SK-N-SH (cell line): ENCODE results near the gene HTR6. TPM values are rescaled to one million over a fixed set of nuclear protein-coding genes. Genes with fewer than 3 reads are reported as not detected.
"Not testable (repeated sequence)": the region's sequence is repeated elsewhere in the genome, so short reads cannot be mapped to it uniquely, and the experiment has no call there.

Experiments
- CTCF ChIA-PET: fragments of 300-600, 350-600 bp; formaldehyde crosslinking; extraction: SDS; loops from one replicate; lab custom pipeline; 2021; lab: Yijun Ruan, JAX
- POLR2A ChIA-PET: fragments of 350-600 bp; sonication (Branson Sonifier 250); formaldehyde crosslinking; extraction: SDS; loops from one replicate; lab custom pipeline; 2020; ENCODE audit warnings: antibody characterized with exemption, inconsistent platforms; lab: Yijun Ruan, JAX
- DNase-seq: peaks from one replicate; pipeline ENCODE4 v3.0.0; 2012
- H2AFZ ChIP-seq: fragments of 200-600 bp; sonication (generic); 2 replicates; pipeline ENCODE4 v1.8.1; 2016; ENCODE audit warnings: antibody characterized with exemption, mild to moderate bottlenecking, low read depth
- H3F3A ChIP-seq: fragments of 200-600 bp; sonication (generic); replicated peaks from 2 replicates; pipeline ENCODE3; 2016; ENCODE audit warnings: antibody characterized with exemption, mild to moderate bottlenecking; ENCODE audit not compliant: insufficient read depth
- H3K27ac ChIP-seq, 2 experiments: fragments of 200-500 bp in 1 of 2; fragments of 200-600 bp in 1 of 2; sonication (Bioruptor generic) in 1 of 2; sonication (generic), shearing (Covaris generic) in 1 of 2; 2 replicates each; pipeline versions ENCODE4 v1.5.1 to v1.6.1; 2014 to 2016; ENCODE audit warnings: low read depth in 2 of 2, inconsistent platforms in 1 of 2, low read length in 1 of 2, mild to moderate bottlenecking in 1 of 2, mixed read lengths in 1 of 2
- H3K27me3 ChIP-seq: fragments of 200-600 bp; sonication (generic), shearing (Covaris generic); 2 replicates; pipeline ENCODE4 v1.6.1; 2016; ENCODE audit warnings: mixed run types; ENCODE audit not compliant: insufficient read depth
- H3K36me3 ChIP-seq, 2 experiments: fragments of 200-500 bp in 1 of 2; fragments of 200-600 bp in 1 of 2; sonication (Bioruptor generic) in 1 of 2; sonication (generic) in 1 of 2; replicated peaks in 1 of 2; 2 replicates each; pipeline versions ENCODE3 to v1.5.1; 2014 to 2016; ENCODE audit warnings: low read length in 1 of 2, mild to moderate bottlenecking in 1 of 2; ENCODE audit not compliant: insufficient read depth in 2 of 2, control insufficient read depth in 1 of 2
- H3K4me1 ChIP-seq, 2 experiments: fragments of 200-500 bp in 1 of 2; fragments of 200-600 bp in 1 of 2; sonication (Bioruptor generic) in 1 of 2; sonication (generic), shearing (Covaris generic) in 1 of 2; 2 replicates each; pipeline versions ENCODE4 v1.5.1 to v1.6.1; 2014 to 2016; ENCODE audit warnings: low read depth in 1 of 2, low read length in 1 of 2, mixed run types in 1 of 2; ENCODE audit not compliant: insufficient read depth in 2 of 2, control insufficient read depth in 1 of 2
- H3K4me2 ChIP-seq: fragments of 200-600 bp; sonication (generic), shearing (Covaris generic); 2 replicates; pipeline ENCODE4 v1.6.1; 2017; ENCODE audit warnings: mixed run types
- H3K4me3 ChIP-seq, 2 experiments: fragments of 200-500 bp in 1 of 2; fragments of 200-600 bp in 1 of 2; sonication (Bioruptor generic) in 1 of 2; sonication (generic), shearing (Covaris generic) in 1 of 2; 2 replicates each; pipeline versions ENCODE4 v1.5.1 to v1.8.1; 2014 to 2016; ENCODE audit warnings: low read depth in 2 of 2, inconsistent platforms in 1 of 2, low read length in 1 of 2, mild to moderate bottlenecking in 1 of 2, mixed read lengths in 1 of 2, moderate library complexity in 1 of 2
- H3K79me2 ChIP-seq: fragments of 200-600 bp; sonication (generic); 2 replicates; pipeline ENCODE4 v1.8.1; 2017; ENCODE audit warnings: mild to moderate bottlenecking; ENCODE audit not compliant: insufficient read depth
- H3K9ac ChIP-seq: fragments of 200-600 bp; sonication (generic); 2 replicates; pipeline ENCODE4 v1.6.1; 2017; ENCODE audit warnings: mixed run types
- H3K9me2 ChIP-seq: fragments of 200-600 bp; sonication (generic); 2 replicates; pipeline ENCODE4 v1.6.1; 2017; ENCODE audit warnings: mixed run types
- H3K9me3 ChIP-seq: fragments of 200-600 bp; sonication (generic); 2 replicates; pipeline ENCODE4 v1.6.1; 2017; ENCODE audit warnings: mixed run types, mild to moderate bottlenecking, moderate library complexity
- H4K20me1 ChIP-seq: fragments of 200-600 bp; sonication (generic); 2 replicates; pipeline ENCODE4 v1.6.1; 2017; ENCODE audit warnings: mild to moderate bottlenecking, mixed run types; ENCODE audit not compliant: insufficient read depth
- CHD2 ChIP-seq: fragments of 150-350 bp; IDR thresholded peaks from 2 replicates; pipeline ENCODE4 v1.6.1; 2018; ENCODE audit warnings: low read length; ENCODE audit not compliant: partially characterized antibody
- EP300 ChIP-seq, 2 experiments: IDR thresholded peaks; 2 replicates each; pipeline versions ENCODE4 v1.4.0 to v1.6.1; 2012; ENCODE audit warnings: borderline replicate concordance in 1 of 2, low read depth in 1 of 2, low read length in 1 of 2
- EZH2phosphoT487 ChIP-seq: fragments of 200-600 bp; sonication (generic); IDR thresholded peaks from 2 replicates; pipeline ENCODE4 v1.6.1; 2017; ENCODE audit warnings: low read depth, mixed run types, mild to moderate bottlenecking, antibody characterized with exemption, moderate library complexity, borderline replicate concordance
- FOXJ3 ChIP-seq: sonication (generic); formaldehyde crosslinking; IDR thresholded peaks from 2 replicates; pipeline ENCODE4 v1.5.1; 2020; ENCODE audit warnings: mild to moderate bottlenecking, missing genetic modification reagents
- GABPA ChIP-seq: IDR thresholded peaks from 2 replicates; pipeline ENCODE4 v1.4.0; 2012; ENCODE audit warnings: low read depth, mild to moderate bottlenecking
- GATA2 ChIP-seq: sonication (generic); formaldehyde crosslinking; IDR thresholded peaks from 2 replicates; pipeline ENCODE4 v1.5.0; 2020; ENCODE audit warnings: mild to moderate bottlenecking, missing genetic modification reagents
- JUND ChIP-seq: IDR thresholded peaks from 2 replicates; pipeline ENCODE4 v1.4.0; 2012
- MEF2A ChIP-seq: IDR thresholded peaks from 2 replicates; pipeline ENCODE4 v1.4.0; 2012; ENCODE audit warnings: low read depth, borderline replicate concordance
- MXI1 ChIP-seq: IDR thresholded peaks from 2 replicates; pipeline ENCODE4 v1.6.1; 2012; ENCODE audit warnings: mild to moderate bottlenecking, low read depth, low read length, improper control_type of control experiment
- NFIC ChIP-seq: IDR thresholded peaks from 2 replicates; pipeline ENCODE4 v1.4.0; 2012; ENCODE audit warnings: borderline replicate concordance
- NRF1 ChIP-seq: IDR thresholded peaks from 2 replicates; pipeline ENCODE4 v1.6.1; 2012; ENCODE audit warnings: low read depth, mild to moderate bottlenecking, low read length
- TAF1 ChIP-seq: IDR thresholded peaks from 2 replicates; pipeline ENCODE4 v1.6.1; 2012; ENCODE audit warnings: low read depth, mild to moderate bottlenecking, low read length, moderate library complexity, borderline replicate concordance
- WGBS: methylation state at CpG from one replicate; pipeline ENCODE4 v1.1.6; 2017; ENCODE audit warnings: low lambda C conversion rate; 5-methylcytosine and 5-hydroxymethylcytosine counted together
- polyA plus RNA-seq, 3 experiments: library from polyadenylated mRNA; depleted of rRNA; stranded (reverse); fragments of >200 nt; gene quantifications; 2 replicates each; pipeline ENCODE4 v1.2.3, GENCODE V29; 2012
- TF ChIP-seq, protein P1 (sequence below): IDR thresholded peaks from 2 replicates; pipeline ENCODE4 v1.4.0; 2012; ENCODE audit warnings: low read depth, borderline replicate concordance
- TF ChIP-seq, protein P2 (sequence below): fragments of 150-350 bp; IDR thresholded peaks from 2 replicates; pipeline ENCODE4 v1.6.1; 2016; ENCODE audit warnings: mild to moderate bottlenecking, low read depth, low read length
- TF ChIP-seq, protein P3 (sequence below): fragments of 200-600 bp; sonication (generic); IDR thresholded peaks from 2 replicates; pipeline ENCODE4 v1.6.1; 2017; ENCODE audit warnings: antibody characterized with exemption, mild to moderate bottlenecking, moderate library complexity
- TF ChIP-seq, protein P4 (sequence below): IDR thresholded peaks from 2 replicates; pipeline ENCODE4 v1.4.0; 2012; ENCODE audit warnings: low read depth, borderline replicate concordance

Gene HTR6
- polyA plus RNA-seq, 1 of the 3 experiments (the other 2 are of a cell fraction), result 0.05 TPM

DNA sequence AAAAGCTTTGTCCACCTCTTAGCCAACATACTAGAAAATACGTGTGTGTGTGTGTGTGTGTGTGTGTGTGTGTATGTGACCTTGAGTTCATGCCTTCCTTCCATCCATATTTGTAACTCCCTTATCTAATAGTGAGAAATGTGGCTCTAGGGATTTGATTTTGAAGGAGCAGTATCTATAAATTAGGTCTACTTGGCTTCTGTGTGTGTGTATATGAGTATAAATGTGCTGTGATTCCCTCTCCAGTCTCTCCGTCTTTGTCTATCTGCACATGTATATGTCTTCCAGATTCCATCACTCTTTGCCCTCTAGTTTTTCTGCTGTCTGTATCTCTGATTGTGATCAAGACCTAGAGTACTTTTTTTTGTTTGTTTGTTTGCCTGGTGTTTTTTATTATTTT lies 32.5 kb upstream of the HTR6 start:
- Histone ChIP-seq H3K4me2 (no peak overlapping the region), H3K79me2 (no peaks in the 10 kb centered on the region), H3K27ac (no peak overlapping the region), H2AFZ (no peak overlapping the region), H3K9me3 (no peaks in the 10 kb centered on the region), H3F3A (peaks cover 3% of the 10 kb centered on the region), H3K4me1 (no peaks in the 10 kb centered on the region; a peak in 1 of 4 replicates), H3K27me3 (no peaks in the 10 kb centered on the region), H3K9ac (no peak overlapping the region), H3K4me3 (no peak overlapping the region), H3K9me2 (no peaks in the 10 kb centered on the region), H4K20me1 (no peaks in the 10 kb centered on the region), H3K36me3 (peaks cover 9 to 18% of the 10 kb centered on the region in 2 experiments)
- 98% methylated on average over 2 of the region's 2 CpGs for WGBS
- TF ChIP-seq FOXJ3 (CRISPR knock-in tag) (no peak), NRF1 (no peak)
- no peak for DNase-seq
- ChIA-PET POLR2A (no interaction called here), CTCF (interaction anchor here (1.4 kb wide), 1 partner anchor 30 kb away, joined by 4 read pairs; no protein-coding TSS in a partner anchor)

DNA sequence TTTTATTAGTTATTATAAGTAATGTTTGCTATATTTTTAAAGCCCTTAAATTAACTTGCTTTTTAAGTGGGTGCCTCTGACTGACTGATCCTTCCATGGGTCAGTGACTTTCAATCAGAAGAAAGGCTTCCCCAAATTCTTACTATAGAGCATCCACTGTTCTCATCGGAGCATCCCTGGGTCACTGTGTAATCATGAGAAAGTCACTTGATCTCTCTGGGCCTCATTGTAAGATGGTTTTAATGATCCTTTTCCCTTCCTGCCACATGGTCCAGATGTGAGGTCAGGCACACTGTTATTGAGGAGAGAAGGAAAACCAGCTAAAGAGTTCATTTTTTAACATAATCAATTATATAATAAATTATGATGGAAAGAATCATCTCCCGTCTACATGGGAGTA lies 31.6 kb upstream of the HTR6 start:
- ChIA-PET CTCF (no interaction called here), POLR2A (no interaction called here)
- H3K9me2 ChIP-seq, result no peaks in the 10 kb centered on the region
- no peaks in the 10 kb centered on the region for H4K20me1 ChIP-seq
- WGBS, result 66% methylated on average over 2 of the region's 2 CpGs
- no peaks in the 10 kb centered on the region for H3K4me1 ChIP-seq
- H3K79me2 ChIP-seq, result no peaks in the 10 kb centered on the region
- no peak overlapping the region for H3K4me3 ChIP-seq
- no peaks in the 10 kb centered on the region for H3K27me3 ChIP-seq
- TF ChIP-seq EZH2phosphoT487 (no peak), GATA2 (no peak), MEF2A (no peak), NRF1 (no peak), JUND (no peak), EP300 (IDR thresholded peaks at IDR 0.05; ENCODE audit: borderline replicate concordance in 1 of 2, low read depth in 1 of 2, low read length in 1 of 2) (no peak), TAF1 (no peak), CHD2 (no peak), GABPA (no peak), MXI1 (no peak), NFIC (no peak)
- TF ChIP-seq, protein P1, sequence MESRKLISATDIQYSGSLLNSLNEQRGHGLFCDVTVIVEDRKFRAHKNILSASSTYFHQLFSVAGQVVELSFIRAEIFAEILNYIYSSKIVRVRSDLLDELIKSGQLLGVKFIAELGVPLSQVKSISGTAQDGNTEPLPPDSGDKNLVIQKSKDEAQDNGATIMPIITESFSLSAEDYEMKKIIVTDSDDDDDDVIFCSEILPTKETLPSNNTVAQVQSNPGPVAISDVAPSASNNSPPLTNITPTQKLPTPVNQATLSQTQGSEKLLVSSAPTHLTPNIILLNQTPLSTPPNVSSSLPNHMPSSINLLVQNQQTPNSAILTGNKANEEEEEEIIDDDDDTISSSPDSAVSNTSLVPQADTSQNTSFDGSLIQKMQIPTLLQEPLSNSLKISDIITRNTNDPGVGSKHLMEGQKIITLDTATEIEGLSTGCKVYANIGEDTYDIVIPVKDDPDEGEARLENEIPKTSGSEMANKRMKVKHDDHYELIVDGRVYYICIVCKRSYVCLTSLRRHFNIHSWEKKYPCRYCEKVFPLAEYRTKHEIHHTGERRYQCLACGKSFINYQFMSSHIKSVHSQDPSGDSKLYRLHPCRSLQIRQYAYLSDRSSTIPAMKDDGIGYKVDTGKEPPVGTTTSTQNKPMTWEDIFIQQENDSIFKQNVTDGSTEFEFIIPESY, result no peak
- TF ChIP-seq, protein P2, sequence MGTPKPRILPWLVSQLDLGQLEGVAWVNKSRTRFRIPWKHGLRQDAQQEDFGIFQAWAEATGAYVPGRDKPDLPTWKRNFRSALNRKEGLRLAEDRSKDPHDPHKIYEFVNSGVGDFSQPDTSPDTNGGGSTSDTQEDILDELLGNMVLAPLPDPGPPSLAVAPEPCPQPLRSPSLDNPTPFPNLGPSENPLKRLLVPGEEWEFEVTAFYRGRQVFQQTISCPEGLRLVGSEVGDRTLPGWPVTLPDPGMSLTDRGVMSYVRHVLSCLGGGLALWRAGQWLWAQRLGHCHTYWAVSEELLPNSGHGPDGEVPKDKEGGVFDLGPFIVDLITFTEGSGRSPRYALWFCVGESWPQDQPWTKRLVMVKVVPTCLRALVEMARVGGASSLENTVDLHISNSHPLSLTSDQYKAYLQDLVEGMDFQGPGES, result no peak
- TF ChIP-seq, protein P3, sequence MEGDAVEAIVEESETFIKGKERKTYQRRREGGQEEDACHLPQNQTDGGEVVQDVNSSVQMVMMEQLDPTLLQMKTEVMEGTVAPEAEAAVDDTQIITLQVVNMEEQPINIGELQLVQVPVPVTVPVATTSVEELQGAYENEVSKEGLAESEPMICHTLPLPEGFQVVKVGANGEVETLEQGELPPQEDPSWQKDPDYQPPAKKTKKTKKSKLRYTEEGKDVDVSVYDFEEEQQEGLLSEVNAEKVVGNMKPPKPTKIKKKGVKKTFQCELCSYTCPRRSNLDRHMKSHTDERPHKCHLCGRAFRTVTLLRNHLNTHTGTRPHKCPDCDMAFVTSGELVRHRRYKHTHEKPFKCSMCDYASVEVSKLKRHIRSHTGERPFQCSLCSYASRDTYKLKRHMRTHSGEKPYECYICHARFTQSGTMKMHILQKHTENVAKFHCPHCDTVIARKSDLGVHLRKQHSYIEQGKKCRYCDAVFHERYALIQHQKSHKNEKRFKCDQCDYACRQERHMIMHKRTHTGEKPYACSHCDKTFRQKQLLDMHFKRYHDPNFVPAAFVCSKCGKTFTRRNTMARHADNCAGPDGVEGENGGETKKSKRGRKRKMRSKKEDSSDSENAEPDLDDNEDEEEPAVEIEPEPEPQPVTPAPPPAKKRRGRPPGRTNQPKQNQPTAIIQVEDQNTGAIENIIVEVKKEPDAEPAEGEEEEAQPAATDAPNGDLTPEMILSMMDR, result no peak
- TF ChIP-seq, protein P4, sequence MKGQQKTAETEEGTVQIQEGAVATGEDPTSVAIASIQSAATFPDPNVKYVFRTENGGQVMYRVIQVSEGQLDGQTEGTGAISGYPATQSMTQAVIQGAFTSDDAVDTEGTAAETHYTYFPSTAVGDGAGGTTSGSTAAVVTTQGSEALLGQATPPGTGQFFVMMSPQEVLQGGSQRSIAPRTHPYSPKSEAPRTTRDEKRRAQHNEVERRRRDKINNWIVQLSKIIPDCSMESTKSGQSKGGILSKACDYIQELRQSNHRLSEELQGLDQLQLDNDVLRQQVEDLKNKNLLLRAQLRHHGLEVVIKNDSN, result no peak
- no peak overlapping the region for H3K27ac ChIP-seq
- no peak for DNase-seq
- H3K9me3 ChIP-seq, result no peaks in the 10 kb centered on the region
- peaks cover 0 to 13% of the 10 kb centered on the region in 2 experiments for H3K36me3 ChIP-seq
- no peak overlapping the region for H3K9ac ChIP-seq
- H2AFZ ChIP-seq, result no peak overlapping the region
- peaks cover 3% of the 10 kb centered on the region for H3F3A ChIP-seq
- H3K4me2 ChIP-seq, result no peak overlapping the region

DNA sequence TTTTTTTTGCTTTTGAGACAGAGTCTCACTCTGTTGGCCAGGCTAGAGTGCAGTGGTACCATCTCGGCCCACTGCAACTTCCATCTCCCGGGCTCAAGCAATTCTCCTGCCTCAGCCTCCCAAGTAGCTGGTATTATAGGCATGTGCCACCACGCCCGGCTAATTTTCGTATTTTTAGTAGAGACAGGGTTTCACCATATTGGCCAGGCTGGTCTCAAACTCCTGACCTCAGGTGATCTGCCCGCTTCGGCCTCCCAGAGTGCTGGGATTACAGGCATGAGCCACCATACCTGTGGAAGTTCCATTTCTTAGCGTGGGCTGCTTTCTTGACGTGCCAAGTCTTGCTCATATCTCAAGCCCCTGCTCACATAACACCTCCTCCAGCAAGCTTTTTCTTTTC lies 29.6 kb upstream of the HTR6 start:
- H3K36me3 ChIP-seq, POLR2A ChIA-PET, H4K20me1 ChIP-seq, H3K4me2 ChIP-seq, H3K27ac ChIP-seq, H3K27me3 ChIP-seq, H3K4me3 ChIP-seq, H3K9me3 ChIP-seq, H3F3A ChIP-seq, H3K79me2 ChIP-seq, H3K9me2 ChIP-seq, DNase-seq, H3K4me1 ChIP-seq, H3K9ac ChIP-seq, H2AFZ ChIP-seq: not testable (repeated sequence)
- CTCF ChIA-PET, result interaction anchor here (1.3 to 1.5 kb wide), 2 partner anchors 11 to 17 kb away, joined by 3 to 4 read pairs; no protein-coding TSS in a partner anchor
- WGBS, result 95% methylated on average over 9 of the region's 9 CpGs
